Esophagus mucosa (tissue), 1 donor: ENCODE measurements around the gene SHROOM4. TPM values are rescaled to one million over a fixed set of nuclear protein-coding genes. Genes with fewer than 3 reads are reported as not detected.

Experiments
- ATAC-seq: fragments of 200-7000 bp; cut with Tn5 transposase; one replicate; pipeline ENCODE4 v1.9.1; 2020
- total RNA-seq: library from RNA; stranded (reverse); gene quantifications from one replicate; pipeline ENCODE4 v1.2.4, GENCODE V29; 2023
- donor health status: DM: yes; HTN: yes; CAD: no.

SHROOM4 gene
- total RNA-seq, 1 donor from 2014 or later = 1.7 TPM

DNA sequence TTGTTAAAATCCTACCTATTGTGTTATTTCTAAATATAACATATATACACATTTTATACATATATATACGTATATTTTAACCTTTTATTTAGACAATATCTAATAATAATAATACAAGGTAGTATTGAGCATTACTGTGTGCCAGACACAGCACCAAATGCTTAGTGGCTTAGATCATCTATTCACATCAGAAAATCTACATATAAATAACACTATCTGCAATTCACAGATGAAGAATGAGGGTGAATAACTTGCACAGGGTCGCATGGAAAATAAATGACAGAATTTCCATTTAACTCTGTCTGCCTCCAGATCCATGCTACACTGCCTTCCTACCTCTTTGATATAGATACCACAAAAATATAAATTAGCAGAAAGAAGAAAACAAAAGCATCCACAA is 37.7 kb downstream of the SHROOM4 start:
- no peak for ATAC-seq

GRCh38 chrX:50771382-50771781 is 42.6 kb downstream of the SHROOM4 start:
- ATAC-seq = no peak

DNA sequence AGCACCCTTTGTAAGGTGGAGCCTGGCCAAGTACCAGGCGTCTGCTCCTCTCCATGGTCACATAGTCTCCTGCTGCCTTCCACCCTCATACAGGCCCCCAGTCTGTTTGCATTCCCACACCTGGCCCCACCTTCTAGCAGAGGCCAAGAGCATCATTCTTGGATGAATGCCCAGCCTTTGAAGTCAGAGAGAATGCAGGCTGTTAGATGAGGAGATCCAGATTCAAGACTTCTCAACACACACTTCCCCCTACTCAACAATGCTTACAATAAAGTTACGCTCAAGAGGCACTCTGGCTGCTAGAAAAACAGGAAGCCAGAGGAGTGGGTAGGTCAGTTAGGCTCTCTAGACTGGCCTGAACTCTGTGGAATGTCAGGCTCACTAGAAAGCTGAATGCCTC is 43.3 kb downstream of the SHROOM4 start:
- peak; percentile 38 for ATAC-seq

GRCh38 chrX:50769389-50770063 is 44.5 kb downstream of the SHROOM4 start:
- ATAC-seq = peak; percentile 55

GRCh38 chrX:50768801-50769200 is 45.2 kb downstream of the SHROOM4 start:
- no peak for ATAC-seq

- ATAC-seq = no peak
Observed at GRCh38 chrX:50765986-50766385, 48.0 kb downstream of the SHROOM4 start.

GRCh38 chrX:50762578-50762977 is 51.4 kb downstream of the SHROOM4 start:
- ATAC-seq = no peak

GRCh38 chrX:50756276-50756675 is 57.7 kb downstream of the SHROOM4 start:
- ATAC-seq = no peak

DNA sequence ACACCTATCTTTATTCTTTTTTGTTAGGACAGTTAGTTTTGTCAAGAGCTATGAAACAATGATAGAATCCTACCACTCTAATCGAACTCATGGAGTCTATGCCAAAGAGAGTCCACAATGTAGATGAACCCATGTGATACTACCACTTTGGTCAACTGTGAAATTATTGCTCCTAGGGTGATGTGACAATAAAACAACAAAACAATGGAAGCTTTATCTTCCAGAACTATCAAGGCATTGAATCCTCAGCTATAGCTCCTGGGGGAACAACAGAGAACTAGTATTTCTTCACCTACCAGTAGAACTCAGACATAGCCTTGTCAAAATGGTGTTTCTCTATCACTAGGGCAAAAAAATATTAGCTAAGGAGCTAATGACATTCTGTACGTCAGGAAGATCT is 62.9 kb downstream of the SHROOM4 start:
- ATAC-seq = no peak

GRCh38 chrX:50747471-50747900 is 66.5 kb downstream of the SHROOM4 start:
- no peak for ATAC-seq

DNA sequence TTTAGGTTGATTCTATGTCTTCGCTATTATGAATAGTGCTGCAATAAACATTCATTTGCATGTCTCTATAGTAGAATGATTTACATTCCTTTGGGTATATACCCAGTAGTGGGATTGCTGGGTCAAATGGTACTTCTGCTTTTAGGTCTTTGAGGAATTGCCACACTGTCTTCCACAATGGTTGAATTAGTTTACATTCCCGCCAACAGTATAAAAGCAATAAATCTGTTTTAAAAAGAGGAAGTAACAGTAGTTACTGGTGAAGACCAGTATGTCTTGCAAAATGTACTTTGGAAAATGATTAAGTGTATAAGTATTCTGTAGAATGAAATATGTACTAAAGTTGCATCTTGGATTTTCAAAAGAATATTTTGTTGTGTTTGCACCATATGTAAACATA is 77.3 kb downstream of the SHROOM4 start:
- ATAC-seq = no peak

- no peak for ATAC-seq
Observed at GRCh38 chrX:50726296-50726695, 87.7 kb downstream of the SHROOM4 start.

DNA sequence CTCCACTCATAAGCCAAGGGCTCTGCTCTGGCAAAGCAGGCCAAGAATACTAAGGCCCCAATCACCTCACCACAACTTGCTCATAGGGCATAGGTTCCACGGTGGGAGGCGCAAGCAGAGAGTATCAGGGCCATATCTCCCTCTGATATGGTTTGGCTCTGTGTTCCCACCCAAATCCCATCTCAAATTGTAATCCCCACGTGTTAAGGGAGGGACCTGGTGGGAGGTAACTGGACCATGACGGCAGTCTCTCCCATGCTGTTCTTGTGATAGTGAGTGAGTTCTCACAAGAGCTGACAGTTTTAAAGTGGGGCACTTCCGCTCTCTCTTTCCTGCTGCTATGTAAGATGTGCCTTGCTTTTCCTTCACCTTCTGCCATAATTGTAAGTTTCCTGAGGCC is 88.7 kb downstream of the SHROOM4 start:
- ATAC-seq = no peak

- no peak for ATAC-seq
Observed at GRCh38 chrX:50723006-50723405, 91.0 kb downstream of the SHROOM4 start.

DNA sequence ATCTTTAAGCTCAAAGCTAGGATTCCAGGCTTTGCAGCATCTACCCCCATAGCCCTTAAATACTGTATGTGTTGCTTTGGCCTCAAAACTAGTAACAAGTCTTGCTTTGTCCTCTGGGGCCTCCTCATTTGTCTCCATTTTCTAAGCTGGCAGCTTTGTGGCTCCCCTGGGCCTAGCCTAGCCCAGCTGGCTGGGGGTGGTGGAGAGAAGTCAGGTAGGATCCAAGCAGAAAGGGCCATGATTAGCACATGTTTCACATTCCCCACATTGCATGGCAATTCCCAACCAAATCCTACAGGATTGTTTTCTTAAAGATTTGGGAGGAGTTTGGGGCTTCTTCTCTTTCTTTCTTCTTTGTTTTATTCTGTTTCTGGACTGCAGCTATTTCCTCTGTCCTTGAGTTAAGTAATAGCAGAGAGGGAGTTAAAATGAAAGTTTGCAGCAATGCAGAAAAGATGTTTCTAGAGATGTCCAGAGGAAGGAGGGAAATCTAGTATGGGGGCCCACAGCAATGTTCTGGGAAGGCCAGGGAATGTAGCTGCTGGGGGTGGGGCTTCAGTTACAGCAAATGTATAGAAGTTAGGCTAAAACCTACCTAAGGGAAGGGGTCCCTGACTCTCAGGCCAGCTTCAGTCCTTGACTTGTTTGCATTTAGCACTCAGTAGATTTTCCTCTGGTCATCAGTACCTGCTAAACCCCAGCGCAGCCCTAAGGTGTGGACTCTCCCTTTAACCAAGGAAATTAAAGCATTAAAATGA is 92.1 kb downstream of the SHROOM4 start:
- no peak for ATAC-seq

GRCh38 chrX:50719614-50720013 is 94.4 kb downstream of the SHROOM4 start:
- ATAC-seq = no peak

GRCh38 chrX:50718776-50719175 is 95.2 kb downstream of the SHROOM4 start:
- ATAC-seq = no peak

GRCh38 chrX:50716706-50717105 is 97.3 kb downstream of the SHROOM4 start:
- ATAC-seq = no peak

DNA sequence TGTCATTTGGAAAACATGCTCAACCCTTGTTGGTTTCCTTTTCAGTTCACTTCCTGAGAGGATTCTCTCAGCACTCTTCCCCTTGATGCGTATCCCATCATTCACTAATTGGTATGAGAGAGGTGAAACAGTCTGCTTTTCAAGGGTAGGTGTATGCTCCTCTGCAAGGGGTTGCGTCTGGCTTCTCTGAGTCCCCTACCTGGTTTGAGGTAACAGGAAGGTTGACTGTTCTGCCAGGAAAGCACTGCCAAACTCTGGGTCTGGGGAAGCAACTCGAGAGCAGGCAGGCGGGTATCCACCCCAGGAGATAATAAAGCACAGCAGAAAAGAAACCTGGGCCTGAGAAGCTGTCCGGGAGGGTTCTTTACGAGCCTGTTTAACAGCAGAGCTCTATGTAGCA is 101.2 kb downstream of the SHROOM4 start:
- ATAC-seq = no peak

DNA sequence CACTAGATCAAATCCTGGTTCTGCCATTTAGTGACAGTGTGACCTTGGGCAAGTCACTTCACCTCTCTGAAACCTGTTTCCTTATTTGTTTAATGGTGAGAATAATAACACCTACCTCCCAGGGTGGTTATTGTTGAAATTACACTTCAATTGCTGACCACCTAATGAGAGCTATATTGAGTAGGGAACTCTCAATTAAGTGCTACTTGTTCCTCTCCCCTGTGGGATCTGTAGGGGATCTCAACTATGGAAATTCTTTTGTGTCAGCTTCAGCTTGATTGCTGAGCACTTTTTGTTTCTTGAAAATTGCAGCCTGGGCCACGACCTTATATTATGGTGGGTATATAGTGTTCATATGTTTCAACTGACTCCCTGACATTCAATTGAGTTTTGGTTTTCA is 102.1 kb downstream of the SHROOM4 start:
- no peak for ATAC-seq

DNA sequence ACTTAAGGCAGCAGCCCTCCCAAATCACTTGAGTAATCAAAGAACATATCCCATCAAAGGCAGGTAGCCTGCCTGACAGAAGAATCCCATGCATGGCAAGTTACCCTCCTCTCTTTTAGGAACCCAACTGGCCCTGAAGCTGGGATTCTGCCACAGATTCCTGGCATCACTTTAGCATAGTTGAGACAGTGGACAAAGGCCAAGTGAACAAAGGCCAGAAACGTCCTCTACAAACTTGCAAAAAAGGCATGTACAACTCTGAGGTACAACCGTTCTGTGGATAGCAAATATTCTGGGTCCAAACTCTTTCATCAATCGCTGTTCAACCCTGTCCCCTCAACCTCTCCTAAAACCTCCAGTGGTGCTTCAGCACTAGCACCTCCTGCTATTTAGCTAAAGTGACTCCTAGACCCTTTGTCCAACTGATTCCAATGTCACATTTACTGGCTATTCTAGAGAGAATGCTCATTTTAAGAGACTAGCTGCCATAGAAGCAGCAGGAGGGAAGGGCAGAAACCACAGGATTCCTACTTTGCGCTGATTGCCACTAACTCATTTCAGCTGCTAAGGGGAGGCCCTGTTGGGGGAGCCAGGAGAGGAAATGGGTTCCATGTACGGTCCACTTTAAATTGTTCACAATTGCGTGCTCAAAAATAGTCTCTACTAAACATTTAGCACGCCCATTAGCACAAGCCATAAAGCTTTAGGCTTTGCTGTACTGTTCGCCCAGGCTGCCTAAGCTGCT is 105.9 kb downstream of the SHROOM4 start:
- ATAC-seq = no peak

GRCh38 chrX:50707405-50707804 is 106.6 kb downstream of the SHROOM4 start:
- no peak for ATAC-seq

- no peak for ATAC-seq
Observed at GRCh38 chrX:50705042-50705441, 109.0 kb downstream of the SHROOM4 start.

GRCh38 chrX:50704360-50704759 is 109.6 kb downstream of the SHROOM4 start:
- no peak for ATAC-seq
